ENCODE measurements around the gene TBC1D4.

The TBC1D4 gene

GRCh38 chr13:75495938-75496337 lies 14.0 kb upstream of the TBC1D4 start:
- no peak overlapping the region for H2AFZ ChIP-seq (ENCODE audit: low read length)
- no peaks in the 10 kb centered on the region for H3F3A ChIP-seq (ENCODE audit: insufficient read depth, low read length)
- H4K20me1 ChIP-seq (ENCODE audit: insufficient read depth, low read length), result no peaks in the 10 kb centered on the region
- H3K4me3 ChIP-seq (ENCODE audit: low read length), result no peak overlapping the region
- H3K79me2 ChIP-seq (ENCODE audit: low read length), result no peaks in the 10 kb centered on the region
- no peaks in the 10 kb centered on the region for H3K36me3 ChIP-seq (replicated peaks; ENCODE audit: insufficient read depth, low read length)
- no peaks in the 10 kb centered on the region for H3K27me3 ChIP-seq (replicated peaks; ENCODE audit: insufficient read depth, low read length)
- TF ChIP-seq EZH2 (optimal IDR thresholded peaks at IDR 0.05; ENCODE audit: low read depth, low read length), result no peak
- TF ChIP-seq CTCF (IDR thresholded peaks at IDR 0.05; ENCODE audit: low read length), result no peak
- no peak for TF ChIP-seq EZH2phosphoT487 (IDR thresholded peaks at IDR 0.05; ENCODE audit: low read length)
- H3K4me1 ChIP-seq (ENCODE audit: low read length), result no peaks in the 10 kb centered on the region
- no peak overlapping the region for H3K9ac ChIP-seq (ENCODE audit: low read length)
- no peaks in the 10 kb centered on the region for H3K9me2 ChIP-seq (replicated peaks; ENCODE audit: insufficient read depth, low read length)
- no peak overlapping the region for H3K27ac ChIP-seq (ENCODE audit: low read length)
- H3K9me3 ChIP-seq (replicated peaks; ENCODE audit: insufficient read depth, low read length), result no peaks in the 10 kb centered on the region
- H3K4me2 ChIP-seq (ENCODE audit: low read depth, low read length), result no peak overlapping the region
- no peak for DNase-seq

- no peak overlapping the region for H3K4me3 ChIP-seq (ENCODE audit: low read length)
- H3K27ac ChIP-seq (ENCODE audit: low read length), result no peak overlapping the region
- no peaks in the 10 kb centered on the region for H3K9me2 ChIP-seq (replicated peaks; ENCODE audit: insufficient read depth, low read length)
- no peaks in the 10 kb centered on the region for H3F3A ChIP-seq (ENCODE audit: insufficient read depth, low read length)
- no peak for DNase-seq
- H3K79me2 ChIP-seq (ENCODE audit: low read length), result no peaks in the 10 kb centered on the region
- H3K4me2 ChIP-seq (ENCODE audit: low read depth, low read length), result no peak overlapping the region
- H3K9ac ChIP-seq (ENCODE audit: low read length), result no peak overlapping the region
- no peaks in the 10 kb centered on the region for H3K27me3 ChIP-seq (replicated peaks; ENCODE audit: insufficient read depth, low read length)
- H2AFZ ChIP-seq (ENCODE audit: low read length), result no peak overlapping the region
- H4K20me1 ChIP-seq (ENCODE audit: insufficient read depth, low read length), result no peaks in the 10 kb centered on the region
- no peaks in the 10 kb centered on the region for H3K9me3 ChIP-seq (replicated peaks; ENCODE audit: insufficient read depth, low read length)
- no peaks in the 10 kb centered on the region for H3K36me3 ChIP-seq (replicated peaks; ENCODE audit: insufficient read depth, low read length)
- TF ChIP-seq CTCF (IDR thresholded peaks at IDR 0.05; ENCODE audit: low read length), result no peak
- H3K4me1 ChIP-seq (ENCODE audit: low read length), result peaks cover 3% of the 10 kb centered on the region; the same call in 1 of the 2 replicates
These were observed 12.5 kb upstream of the TBC1D4 start for GRCh38 chr13:75494491-75494890.

GRCh38 chr13:75493156-75493555 lies 11.2 kb upstream of the TBC1D4 start:
- H3K9me2 ChIP-seq (replicated peaks; ENCODE audit: insufficient read depth, low read length), result no peaks in the 10 kb centered on the region
- no peak for DNase-seq
- no peaks in the 10 kb centered on the region for H4K20me1 ChIP-seq (ENCODE audit: insufficient read depth, low read length)
- no peaks in the 10 kb centered on the region for H3F3A ChIP-seq (ENCODE audit: insufficient read depth, low read length)
- no peaks in the 10 kb centered on the region for H3K79me2 ChIP-seq (ENCODE audit: low read length)
- H3K9me3 ChIP-seq (replicated peaks; ENCODE audit: insufficient read depth, low read length), result no peaks in the 10 kb centered on the region
- no peak overlapping the region for H3K27ac ChIP-seq (ENCODE audit: low read length)
- H2AFZ ChIP-seq (ENCODE audit: low read length), result no peak overlapping the region
- no peak overlapping the region for H3K4me3 ChIP-seq (ENCODE audit: low read length)
- no peak overlapping the region for H3K4me2 ChIP-seq (ENCODE audit: low read depth, low read length)
- H3K36me3 ChIP-seq (replicated peaks; ENCODE audit: insufficient read depth, low read length), result no peaks in the 10 kb centered on the region
- no peaks in the 10 kb centered on the region for H3K27me3 ChIP-seq (replicated peaks; ENCODE audit: insufficient read depth, low read length)
- peaks cover 6% of the 10 kb centered on the region; the same call in 1 of the 2 replicates for H3K4me1 ChIP-seq (ENCODE audit: low read length)
- TF ChIP-seq EZH2 (optimal IDR thresholded peaks at IDR 0.05; ENCODE audit: low read depth, low read length) (no peak), EZH2phosphoT487 (IDR thresholded peaks at IDR 0.05; ENCODE audit: low read length) (no peak), CTCF (IDR thresholded peaks at IDR 0.05; ENCODE audit: low read length) (no peak)
- no peak overlapping the region for H3K9ac ChIP-seq (ENCODE audit: low read length)
